Peyer's patch (tissue), 4 donors: ENCODE data around the gene CCL28. TPM values are rescaled to one million over a fixed set of nuclear protein-coding genes. Genes with fewer than 3 reads are reported as not detected.

Experiments
- DNase-seq, 3 donors: peaks; one replicate each; pipeline ENCODE4 v3.0.0-alpha.2; 2017 to 2019
- H3K27ac ChIP-seq, 4 donors: fragments of 200-600 bp; sonication (generic); one replicate each; pipeline ENCODE4 v1.5.1; 2016 to 2019
- H3K27me3 ChIP-seq, 2 donors: fragments of 200-600 bp; sonication (generic); one replicate each; pipeline ENCODE4 v1.5.1; 2019
- H3K36me3 ChIP-seq, 3 donors: fragments of 200-600 bp; sonication (generic); one replicate each; pipeline ENCODE4 v1.5.1; 2016 to 2019
- H3K4me1 ChIP-seq, 4 donors: fragments of 200-600 bp; sonication (generic); one replicate each; pipeline ENCODE4 v1.5.1; 2016 to 2019
- H3K4me3 ChIP-seq, 4 donors: fragments of 200-600 bp; sonication (generic); 1 replicate in 3 of 4; 2 replicates in 1 of 4; pipeline ENCODE4 v1.5.1; 2016 to 2019; ENCODE audit warnings: mild to moderate bottlenecking in 1 of 4
- H3K9me3 ChIP-seq, 4 donors: fragments of 200-600 bp; sonication (generic); one replicate each; pipeline ENCODE4 v1.5.1; 2016 to 2019; ENCODE audit warnings: mild to moderate bottlenecking in 1 of 4
- POLR2A ChIP-seq, 2 donors: fragments of 450-650 bp; IDR thresholded peaks; one replicate each; pipeline ENCODE4 v1.5.1; 2017; ENCODE audit warnings: antibody characterized with exemption in 2 of 2, mild to moderate bottlenecking in 2 of 2, moderate library complexity in 2 of 2
- total RNA-seq, 4 donors: library from RNA; depleted of rRNA; stranded (reverse); fragments of >200 nt; gene quantifications; one replicate each; pipeline ENCODE4 v1.1.0, GENCODE V29; 2016
- TF ChIP-seq, protein P1 (sequence below), 6 experiments: fragments of 450-650 bp in 4 of 6; fragments of 200-600 bp in 2 of 6; sonication (generic) in 1 of 6; IDR thresholded peaks; one replicate each; pipeline ENCODE4 v1.5.1; 2017 to 2019; ENCODE audit warnings: antibody characterized with exemption in 6 of 6, mild to moderate bottlenecking in 3 of 6, moderate library complexity in 1 of 6

Gene CCL28
- total RNA-seq, 4 donors from 2014 or later = 5.5 to 22.3 (median 13.0) TPM

DNA sequence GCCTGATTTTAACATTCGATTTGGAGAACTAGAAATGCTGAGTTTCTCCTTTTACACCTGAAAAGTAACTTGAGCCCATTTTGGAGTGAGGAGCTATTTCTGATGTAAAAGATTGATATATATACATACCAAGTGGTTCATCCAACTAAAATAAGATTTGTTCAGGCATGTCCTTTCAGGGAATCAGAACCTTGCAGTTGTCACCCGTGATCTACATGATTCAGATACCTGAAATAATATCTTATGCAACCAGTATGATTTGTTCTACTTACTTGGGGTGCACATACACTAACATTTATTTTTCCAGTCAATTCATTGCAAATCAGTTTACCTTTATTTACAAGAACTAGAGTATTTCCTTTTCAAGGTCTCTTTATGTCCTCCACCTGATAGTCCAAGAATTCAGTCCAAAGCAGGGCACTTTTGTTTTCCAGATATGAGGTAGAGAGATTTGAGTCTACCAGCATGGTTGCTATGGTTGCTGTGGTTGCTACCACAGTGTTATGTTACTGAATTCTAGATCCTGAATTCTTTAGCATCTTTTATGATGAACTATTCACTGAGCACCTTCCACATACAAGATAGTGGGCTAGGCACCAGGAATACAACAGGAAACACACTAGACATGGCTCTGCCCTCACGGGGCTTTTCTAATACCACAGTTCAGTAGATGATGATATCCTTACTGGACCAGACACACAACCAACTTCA, 49.3 kb downstream of the CCL28 start:
- TF ChIP-seq, protein P1, sequence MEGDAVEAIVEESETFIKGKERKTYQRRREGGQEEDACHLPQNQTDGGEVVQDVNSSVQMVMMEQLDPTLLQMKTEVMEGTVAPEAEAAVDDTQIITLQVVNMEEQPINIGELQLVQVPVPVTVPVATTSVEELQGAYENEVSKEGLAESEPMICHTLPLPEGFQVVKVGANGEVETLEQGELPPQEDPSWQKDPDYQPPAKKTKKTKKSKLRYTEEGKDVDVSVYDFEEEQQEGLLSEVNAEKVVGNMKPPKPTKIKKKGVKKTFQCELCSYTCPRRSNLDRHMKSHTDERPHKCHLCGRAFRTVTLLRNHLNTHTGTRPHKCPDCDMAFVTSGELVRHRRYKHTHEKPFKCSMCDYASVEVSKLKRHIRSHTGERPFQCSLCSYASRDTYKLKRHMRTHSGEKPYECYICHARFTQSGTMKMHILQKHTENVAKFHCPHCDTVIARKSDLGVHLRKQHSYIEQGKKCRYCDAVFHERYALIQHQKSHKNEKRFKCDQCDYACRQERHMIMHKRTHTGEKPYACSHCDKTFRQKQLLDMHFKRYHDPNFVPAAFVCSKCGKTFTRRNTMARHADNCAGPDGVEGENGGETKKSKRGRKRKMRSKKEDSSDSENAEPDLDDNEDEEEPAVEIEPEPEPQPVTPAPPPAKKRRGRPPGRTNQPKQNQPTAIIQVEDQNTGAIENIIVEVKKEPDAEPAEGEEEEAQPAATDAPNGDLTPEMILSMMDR (IDR thresholded peaks at IDR 0.05) = no peak
- no peak for TF ChIP-seq POLR2A (IDR thresholded peaks at IDR 0.05)
- Histone ChIP-seq H3K27ac (no peak overlapping the region), H3K4me1 (no peaks in the 10 kb centered on the region), H3K4me3 (no peak overlapping the region), H3K9me3 (peaks cover 0 to 7% (median 0%) of the 10 kb centered on the region in 4 donors), H3K36me3 (no peaks in the 10 kb centered on the region), H3K27me3 (no peaks in the 10 kb centered on the region)
- no peak for DNase-seq

DNA sequence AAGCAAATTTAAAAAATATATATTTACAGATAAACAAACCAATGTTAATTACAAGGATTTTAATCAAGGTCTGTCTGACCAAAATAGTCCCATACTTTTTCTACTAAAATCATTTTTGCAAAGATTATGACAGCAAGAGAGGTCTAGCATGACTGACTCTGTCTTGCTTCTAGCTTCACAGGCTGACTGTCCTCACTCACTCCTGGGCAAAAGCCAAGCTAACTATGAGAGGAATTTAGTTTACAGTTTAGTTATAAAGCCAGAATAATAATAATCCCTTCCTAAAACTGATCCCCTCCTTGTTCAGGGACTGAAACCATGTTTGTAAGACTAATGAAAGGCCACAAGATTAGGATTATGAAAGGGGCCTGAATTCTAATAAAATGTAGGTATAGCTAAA, 53.5 kb downstream of the CCL28 start:
- Histone ChIP-seq H3K27me3 (no peaks in the 10 kb centered on the region), H3K9me3 (peaks cover 0 to 7% (median 0%) of the 10 kb centered on the region in 4 donors), H3K27ac (no peak overlapping the region), H3K4me3 (no peak overlapping the region), H3K4me1 (no peaks in the 10 kb centered on the region), H3K36me3 (no peaks in the 10 kb centered on the region)
- no peak for DNase-seq
- TF ChIP-seq POLR2A (IDR thresholded peaks at IDR 0.05) = no peak
- TF ChIP-seq, protein P1 (IDR thresholded peaks at IDR 0.05) = no peak

DNA sequence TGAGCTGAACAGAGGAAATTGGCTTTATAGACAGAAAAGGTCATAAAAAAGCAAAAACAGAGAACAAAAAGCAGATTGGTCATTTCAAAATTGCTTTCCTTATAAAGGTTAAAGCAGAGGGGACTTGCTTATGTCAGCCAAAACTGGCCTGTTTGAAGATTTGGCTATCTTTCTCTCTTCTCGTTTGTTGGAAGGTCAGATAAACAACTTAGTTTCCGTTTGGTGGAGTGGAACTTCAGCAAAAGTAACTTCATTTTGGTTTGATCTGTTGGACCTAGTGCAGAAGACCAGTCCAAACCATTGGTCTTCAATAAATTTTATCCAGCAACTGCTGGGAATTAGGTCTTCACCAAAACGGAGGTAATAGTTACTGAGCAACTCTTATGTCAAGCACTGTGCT, 53.9 kb downstream of the CCL28 start:
- Histone ChIP-seq H3K27me3 (no peaks in the 10 kb centered on the region), H3K9me3 (peaks cover 0 to 7% (median 0%) of the 10 kb centered on the region in 4 donors), H3K4me1 (no peaks in the 10 kb centered on the region), H3K36me3 (no peaks in the 10 kb centered on the region), H3K4me3 (no peak overlapping the region), H3K27ac (no peak overlapping the region)
- TF ChIP-seq, protein P1 (IDR thresholded peaks at IDR 0.05) = no peak
- no peak for TF ChIP-seq POLR2A (IDR thresholded peaks at IDR 0.05)
- DNase-seq = no peak

DNA sequence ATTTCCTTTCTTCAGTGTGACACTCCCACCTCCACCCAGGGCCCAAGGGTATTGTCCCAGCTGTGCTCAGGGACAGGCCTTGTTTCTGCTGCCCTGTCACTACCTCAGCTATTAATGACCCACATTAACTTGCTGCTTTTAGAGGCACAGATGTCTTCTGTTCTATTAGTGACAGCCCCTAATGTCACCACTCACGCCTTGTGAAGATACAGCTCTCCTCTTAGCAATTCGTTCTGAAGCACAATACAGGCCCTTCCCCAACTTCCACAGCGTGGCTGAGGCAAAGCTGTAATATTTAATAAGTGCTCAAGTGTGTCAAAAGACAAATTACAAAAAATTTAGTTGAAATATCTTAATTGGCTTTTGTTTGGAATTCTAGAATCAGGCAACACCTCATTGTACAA, 54.3 kb downstream of the CCL28 start:
- Histone ChIP-seq H3K36me3 (no peaks in the 10 kb centered on the region), H3K27ac (no peak overlapping the region), H3K4me3 (no peak overlapping the region), H3K4me1 (no peaks in the 10 kb centered on the region), H3K27me3 (no peaks in the 10 kb centered on the region), H3K9me3 (peaks cover 0 to 7% (median 0%) of the 10 kb centered on the region in 4 donors)
- TF ChIP-seq, protein P1 (IDR thresholded peaks at IDR 0.05) = no peak
- no peak for TF ChIP-seq POLR2A (IDR thresholded peaks at IDR 0.05)
- DNase-seq = no peak

DNA sequence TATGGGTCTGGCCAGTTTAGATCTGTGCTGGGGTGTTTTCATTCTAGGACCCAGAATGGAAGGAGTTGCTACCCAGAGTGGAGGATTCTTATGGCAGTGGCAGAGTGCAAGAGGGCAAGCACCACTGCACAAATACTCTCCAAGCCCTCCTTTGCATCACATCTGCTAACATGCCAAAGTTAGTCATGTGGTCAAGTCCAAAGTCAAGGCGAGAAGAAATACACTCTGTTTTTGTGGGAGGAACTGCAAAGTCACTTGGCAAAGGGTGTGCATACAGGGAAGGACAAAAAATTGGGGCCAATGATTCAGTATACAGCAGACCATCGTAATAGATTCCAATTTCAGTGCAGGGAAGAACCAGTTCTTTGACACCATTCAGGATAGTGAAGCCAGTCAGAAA, 55.1 kb downstream of the CCL28 start:
- peaks cover 0 to 7% (median 0%) of the 10 kb centered on the region in 4 donors for H3K9me3 ChIP-seq
- no peaks in the 10 kb centered on the region for H3K4me1 ChIP-seq
- H3K27ac ChIP-seq = no peak overlapping the region
- TF ChIP-seq, protein P1 (IDR thresholded peaks at IDR 0.05) = no peak
- TF ChIP-seq POLR2A (IDR thresholded peaks at IDR 0.05) = no peak
- H3K36me3 ChIP-seq = no peaks in the 10 kb centered on the region
- no peak for DNase-seq
- no peak overlapping the region for H3K4me3 ChIP-seq
- no peaks in the 10 kb centered on the region for H3K27me3 ChIP-seq
